ENCODE results near the gene KCNJ2. TPM values are rescaled to one million over a fixed set of nuclear protein-coding genes. Genes with fewer than 3 reads are reported as not detected.

KCNJ2 gene
- total RNA-seq, 1 experiment from 2014 or later = not detected

- TF ChIP-seq FOSL1 (IDR thresholded peaks at IDR 0.05; ENCODE audit: low read depth) = no peak
- TF ChIP-seq, protein P1, sequence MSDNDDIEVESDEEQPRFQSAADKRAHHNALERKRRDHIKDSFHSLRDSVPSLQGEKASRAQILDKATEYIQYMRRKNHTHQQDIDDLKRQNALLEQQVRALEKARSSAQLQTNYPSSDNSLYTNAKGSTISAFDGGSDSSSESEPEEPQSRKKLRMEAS (IDR thresholded peaks at IDR 0.05) = no peak
- TF ChIP-seq, protein P2, sequence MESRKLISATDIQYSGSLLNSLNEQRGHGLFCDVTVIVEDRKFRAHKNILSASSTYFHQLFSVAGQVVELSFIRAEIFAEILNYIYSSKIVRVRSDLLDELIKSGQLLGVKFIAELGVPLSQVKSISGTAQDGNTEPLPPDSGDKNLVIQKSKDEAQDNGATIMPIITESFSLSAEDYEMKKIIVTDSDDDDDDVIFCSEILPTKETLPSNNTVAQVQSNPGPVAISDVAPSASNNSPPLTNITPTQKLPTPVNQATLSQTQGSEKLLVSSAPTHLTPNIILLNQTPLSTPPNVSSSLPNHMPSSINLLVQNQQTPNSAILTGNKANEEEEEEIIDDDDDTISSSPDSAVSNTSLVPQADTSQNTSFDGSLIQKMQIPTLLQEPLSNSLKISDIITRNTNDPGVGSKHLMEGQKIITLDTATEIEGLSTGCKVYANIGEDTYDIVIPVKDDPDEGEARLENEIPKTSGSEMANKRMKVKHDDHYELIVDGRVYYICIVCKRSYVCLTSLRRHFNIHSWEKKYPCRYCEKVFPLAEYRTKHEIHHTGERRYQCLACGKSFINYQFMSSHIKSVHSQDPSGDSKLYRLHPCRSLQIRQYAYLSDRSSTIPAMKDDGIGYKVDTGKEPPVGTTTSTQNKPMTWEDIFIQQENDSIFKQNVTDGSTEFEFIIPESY (IDR thresholded peaks at IDR 0.05; ENCODE audit: extremely low read depth, insufficient replicate concordance, low read length) = no peak
- TF ChIP-seq RAD21 (IDR thresholded peaks at IDR 0.05; ENCODE audit: low read depth) = no peak
Observed at GRCh38 chr17:70190959-70191805, 21.9 kb downstream of the KCNJ2 start (continued).

DNA sequence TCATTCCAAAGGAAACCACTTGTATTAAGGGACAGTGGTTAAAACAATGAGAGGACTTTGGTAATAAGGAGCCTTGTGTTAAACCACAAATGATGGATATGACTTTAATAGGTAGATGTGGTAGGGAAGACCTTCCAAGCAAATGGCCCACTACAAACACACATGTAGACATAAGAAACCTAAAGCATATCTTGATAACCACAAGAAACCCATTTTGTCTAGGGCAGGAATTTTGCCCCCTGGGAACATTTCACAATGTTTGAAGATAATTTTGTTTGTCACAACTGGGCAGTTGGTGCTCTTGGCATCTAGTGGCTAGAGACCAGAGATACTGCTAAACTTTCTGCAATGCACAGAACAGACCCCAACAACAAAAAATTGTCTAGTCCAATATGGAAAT is 25.8 kb downstream of the KCNJ2 start:
- no peak overlapping the region for H3K9ac ChIP-seq (ENCODE audit: low read length)
- BruUV-seq (replicated peaks) = no TSS peak
- ChIA-PET CTCF (no interaction called here), POLR2A (no interaction called here), RAD21 (ENCODE audit: low non-redundant PET in 1 of 2, low total read pairs in 2 of 2, uncharacterized antibody in 2 of 2, unreplicated experiment in 2 of 2) (no interaction called here)
- H3K27me3 ChIP-seq (ENCODE audit: insufficient read depth, low read length) = no peaks in the 10 kb centered on the region
- no peaks in the 10 kb centered on the region for H4K20me1 ChIP-seq (ENCODE audit: insufficient read depth)
- TF ChIP-seq SRF (IDR thresholded peaks at IDR 0.05; ENCODE audit: low read depth) (no peak), CBX3 (IDR thresholded peaks at IDR 0.05; ENCODE audit: low read depth) (no peak), ZNF274 (IDR thresholded peaks at IDR 0.05; ENCODE audit: low read depth, low read length) (no peak), CEBPB (IDR thresholded peaks at IDR 0.05; ENCODE audit: low read depth) (no peak), SIN3A (IDR thresholded peaks at IDR 0.05; ENCODE audit: low read depth) (no peak), JUND (IDR thresholded peaks at IDR 0.05) (no peak), CTCF (IDR thresholded peaks at IDR 0.05 in 2 of 3, conservative IDR thresholded peaks at IDR 0.05 in 1 of 3; ENCODE audit: borderline replicate concordance in 1 of 3, insufficient read depth in 1 of 3, low read depth in 2 of 3, low read length in 2 of 3) (no peak), EZH2 (IDR thresholded peaks at IDR 0.05) (no peak), FOSL1 (IDR thresholded peaks at IDR 0.05; ENCODE audit: low read depth) (no peak), YY1 (IDR thresholded peaks at IDR 0.05; ENCODE audit: extremely low read depth, insufficient replicate concordance, low read depth, low read length) (no peak)
- TF ChIP-seq, protein P1 (IDR thresholded peaks at IDR 0.05) = no peak
- TF ChIP-seq, protein P3, sequence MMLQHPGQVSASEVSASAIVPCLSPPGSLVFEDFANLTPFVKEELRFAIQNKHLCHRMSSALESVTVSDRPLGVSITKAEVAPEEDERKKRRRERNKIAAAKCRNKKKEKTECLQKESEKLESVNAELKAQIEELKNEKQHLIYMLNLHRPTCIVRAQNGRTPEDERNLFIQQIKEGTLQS (IDR thresholded peaks at IDR 0.05) = no peak
- H3K36me3 ChIP-seq (ENCODE audit: control insufficient read depth in 1 of 2, insufficient read depth in 2 of 2, low read length in 2 of 2) = no peaks in the 10 kb centered on the region
- H3K27ac ChIP-seq (ENCODE audit: low read depth, low read length) = no peak overlapping the region
- H3K9me2 ChIP-seq (ENCODE audit: insufficient read depth) = no peaks in the 10 kb centered on the region
- no peak for DNase-seq (ENCODE audit: low read depth, low spot score)
- intact Hi-C loops (cut with micrococcal nuclease) = no loop called here
- no peak overlapping the region for H2AFZ ChIP-seq (ENCODE audit: low read depth, low read length, poor library complexity, severe bottlenecking)
- H3K4me2 ChIP-seq (ENCODE audit: low read length) = no peak overlapping the region
- ATAC-seq = no peak
- no peak overlapping the region for H3K4me3 ChIP-seq (replicated peaks in 1 of 2; ENCODE audit: low read depth in 1 of 2, low read length in 2 of 2)
- no peaks in the 10 kb centered on the region for H3K4me1 ChIP-seq (ENCODE audit: control insufficient read depth in 1 of 2, insufficient read depth in 2 of 2, low read length in 2 of 2)
- peaks cover 0 to 23% of the 10 kb centered on the region in 2 experiments; a peak in 1 of 4 replicates for H3K9me3 ChIP-seq (ENCODE audit: control insufficient read depth in 1 of 2, insufficient read depth in 1 of 2, low read depth in 1 of 2, low read length in 2 of 2)
- no peaks in the 10 kb centered on the region for H3K79me2 ChIP-seq (ENCODE audit: insufficient read depth, low read length)

All from HCT116 (cell line).